Right lobe of liver (tissue), 4 donors: Measurements from ENCODE around the gene FUT6.

Source experiments
- CTCF ChIP-seq, 4 donors: fragments of 200-600 bp in 3 of 4; fragments of 450-650 bp in 1 of 4; IDR thresholded peaks; one replicate each; pipeline versions ENCODE4 v1.5.1 to v1.8.0; 2016 to 2022; ENCODE audit warnings: antibody characterized with exemption in 4 of 4, mild to moderate bottlenecking in 2 of 4
- POLR2A ChIP-seq: fragments of 450-650 bp; IDR thresholded peaks from one replicate; pipeline ENCODE4 v1.6.1; 2017; ENCODE audit warnings: antibody characterized with exemption, mild to moderate bottlenecking
- donor health status: DM: no; HTN: no; CAD: no.
- donor health status: DM: no; HTN: no; CAD: no.
- donor health status: DM: no; HTN: yes; CAD: no.

GRCh38 chr19:5864013-5864720, 24.7 kb upstream of the FUT6 start:
- no peak for TF ChIP-seq CTCF (IDR thresholded peaks at IDR 0.05)
- TF ChIP-seq POLR2A, result no peak
